ENCODE data around the gene SMCO4.

The SMCO4 gene

GRCh38 chr11:93528757-93529645 is 14.2 kb downstream of the SMCO4 start:
- no peak for DNase-seq (ENCODE audit: low spot score)

- DNase-seq (ENCODE audit: low spot score): no peak
These were observed 14.9 kb downstream of the SMCO4 start for GRCh38 chr11:93528252-93528651.

GRCh38 chr11:93526641-93527583 is 16.3 kb downstream of the SMCO4 start:
- no peak for DNase-seq (ENCODE audit: low spot score)

- no peak for DNase-seq (ENCODE audit: low spot score)
These were observed 16.9 kb downstream of the SMCO4 start for GRCh38 chr11:93526346-93526633.

- no peak for DNase-seq (ENCODE audit: low spot score)
These were observed 17.4 kb downstream of the SMCO4 start for GRCh38 chr11:93525601-93526345.

GRCh38 chr11:93524858-93525257 is 18.3 kb downstream of the SMCO4 start:
- no peak for DNase-seq (ENCODE audit: low spot score)

GRCh38 chr11:93524173-93524536 is 19.0 kb downstream of the SMCO4 start:
- no peak for DNase-seq (ENCODE audit: low spot score)

GRCh38 chr11:93520726-93521509 is 22.3 kb downstream of the SMCO4 start:
- no peak for DNase-seq (ENCODE audit: low spot score)

GRCh38 chr11:93519179-93519578 is 24.0 kb downstream of the SMCO4 start:
- DNase-seq (ENCODE audit: low spot score): no peak

GRCh38 chr11:93518081-93518480 is 25.1 kb downstream of the SMCO4 start:
- no peak for DNase-seq (ENCODE audit: low spot score)

- DNase-seq (ENCODE audit: low spot score): no peak
These were observed 25.6 kb downstream of the SMCO4 start for GRCh38 chr11:93517611-93518010.

- DNase-seq (ENCODE audit: low spot score): no peak
These were observed 26.1 kb downstream of the SMCO4 start for GRCh38 chr11:93517041-93517440.

GRCh38 chr11:93515441-93516025 is 27.7 kb downstream of the SMCO4 start:
- no peak for DNase-seq (ENCODE audit: low spot score)

GRCh38 chr11:93514712-93515111 is 28.5 kb downstream of the SMCO4 start:
- DNase-seq (ENCODE audit: low spot score): no peak

GRCh38 chr11:93513772-93514171 is 29.4 kb downstream of the SMCO4 start:
- no peak for DNase-seq (ENCODE audit: low spot score)

GRCh38 chr11:93512949-93513667 is 30.1 kb downstream of the SMCO4 start:
- DNase-seq (ENCODE audit: low spot score): no peak

GRCh38 chr11:93512073-93512475 is 31.1 kb downstream of the SMCO4 start:
- no peak for DNase-seq (ENCODE audit: low spot score)

- DNase-seq (ENCODE audit: low spot score): no peak
These were observed 32.9 kb downstream of the SMCO4 start for GRCh38 chr11:93510196-93510873.

- DNase-seq (ENCODE audit: low spot score): no peak
These were observed 35.7 kb downstream of the SMCO4 start for GRCh38 chr11:93507517-93507916.

- no peak for DNase-seq (ENCODE audit: low spot score)
These were observed 37.5 kb downstream of the SMCO4 start for GRCh38 chr11:93505703-93506102.
